Right hindlimb (tissue), 1 donor: ENCODE measurements around the gene PAIP2B.

Experiments
- DNase-seq: peaks from one replicate; pipeline ENCODE4 v3.0.0-alpha.2; 2018

The PAIP2B gene

DNA sequence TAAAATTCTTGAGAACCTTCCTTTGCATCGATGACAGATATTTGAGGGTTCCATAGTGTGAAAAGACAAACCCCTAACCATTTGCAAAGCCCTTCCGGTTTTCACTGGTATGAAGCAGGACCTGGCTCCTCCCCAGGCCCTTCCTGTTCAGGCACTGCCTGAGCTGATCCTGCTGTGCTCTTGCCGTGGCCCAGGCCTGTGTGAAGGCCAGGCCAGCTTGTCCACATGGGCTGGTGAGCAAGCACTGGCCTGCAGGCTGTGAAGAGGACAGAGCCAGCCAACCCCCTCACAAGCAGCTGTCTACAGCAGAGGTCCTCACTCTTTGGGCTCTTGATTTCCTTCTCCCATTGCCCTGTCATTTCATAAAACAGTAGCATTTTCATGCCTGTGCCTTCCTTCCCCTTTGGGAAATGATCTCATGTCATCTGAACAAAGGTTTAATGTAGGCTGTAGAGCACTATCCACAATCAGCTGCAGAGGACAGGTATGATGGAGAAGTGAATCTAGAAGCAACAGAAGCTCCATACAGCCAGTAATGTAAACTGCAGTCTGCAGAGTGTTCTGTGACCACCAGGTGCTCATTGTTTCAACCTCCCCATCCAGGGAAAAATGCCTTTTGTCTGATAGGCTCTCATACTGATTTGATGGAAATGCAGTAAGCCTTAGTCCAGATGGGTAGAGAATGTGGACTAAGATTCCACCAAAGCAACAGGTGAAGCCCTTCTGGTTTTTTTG is 76.7 kb downstream of the PAIP2B start:
- DNase-seq: no peak

DNA sequence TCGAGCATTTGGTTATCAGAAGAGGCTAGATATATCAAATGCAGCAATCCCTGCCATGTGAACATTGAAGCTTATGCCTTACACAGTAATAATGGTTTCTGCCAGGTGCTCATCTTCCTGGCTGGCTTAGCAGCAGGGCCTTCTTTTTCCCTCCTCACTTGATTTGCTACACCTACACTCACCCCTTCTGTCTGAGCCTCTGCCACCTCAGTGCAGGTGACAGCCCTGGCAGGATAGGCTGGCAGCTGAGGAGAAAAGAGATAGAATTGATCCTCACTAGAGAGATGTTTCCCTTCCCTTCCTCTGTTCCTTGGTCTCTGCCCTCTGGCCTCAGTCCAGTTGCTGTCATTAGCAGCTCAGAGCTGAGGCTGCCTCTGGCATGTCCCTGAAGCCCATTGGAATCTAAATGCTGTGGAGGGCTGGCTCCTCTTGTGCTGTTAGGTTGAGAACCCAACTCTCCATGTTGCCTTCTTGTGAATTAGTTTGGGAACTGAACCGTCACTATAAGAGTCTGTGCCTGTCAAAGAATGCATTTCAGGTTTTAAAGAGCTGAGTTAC is 78.3 kb downstream of the PAIP2B start:
- DNase-seq: no peak

DNA sequence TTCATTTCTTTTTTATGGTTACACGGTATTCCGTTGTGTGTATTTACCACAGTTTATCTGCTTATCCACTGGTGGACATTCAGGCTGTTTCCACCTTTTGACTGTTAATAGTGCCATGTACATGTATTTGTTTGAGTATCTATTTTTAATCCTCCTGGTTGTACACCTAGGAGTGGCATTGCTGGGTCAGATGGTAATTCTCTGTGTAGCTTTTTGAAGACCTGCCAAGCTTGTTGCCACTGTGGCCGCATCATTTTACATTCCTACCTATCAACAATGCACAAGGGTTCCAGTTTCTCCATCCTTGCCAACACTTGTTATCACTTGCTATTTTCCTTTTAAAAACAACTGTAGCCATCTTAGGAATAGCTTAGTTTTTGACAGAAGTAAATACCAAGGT is 83.1 kb downstream of the PAIP2B start:
- DNase-seq: no peak

DNA sequence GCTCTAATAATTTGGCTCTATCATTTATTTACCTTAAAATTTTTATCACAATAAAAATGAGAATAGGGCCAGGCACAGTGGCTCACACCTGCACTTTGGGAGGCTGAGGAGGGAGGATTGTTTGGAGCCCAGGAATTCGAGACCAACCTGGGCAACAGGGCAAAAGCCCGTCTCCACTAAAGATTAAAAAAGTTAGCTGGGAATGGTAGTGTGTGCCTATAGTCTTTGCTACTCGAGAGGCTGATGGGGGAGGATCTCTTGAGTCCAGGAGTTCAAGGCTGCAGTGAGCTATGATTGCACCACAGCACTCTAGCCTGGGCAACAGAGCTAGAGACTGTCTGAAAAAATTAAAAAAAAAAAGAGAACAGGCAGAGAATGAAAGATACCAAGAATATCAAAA is 90.7 kb downstream of the PAIP2B start:
- no peak for DNase-seq

DNA sequence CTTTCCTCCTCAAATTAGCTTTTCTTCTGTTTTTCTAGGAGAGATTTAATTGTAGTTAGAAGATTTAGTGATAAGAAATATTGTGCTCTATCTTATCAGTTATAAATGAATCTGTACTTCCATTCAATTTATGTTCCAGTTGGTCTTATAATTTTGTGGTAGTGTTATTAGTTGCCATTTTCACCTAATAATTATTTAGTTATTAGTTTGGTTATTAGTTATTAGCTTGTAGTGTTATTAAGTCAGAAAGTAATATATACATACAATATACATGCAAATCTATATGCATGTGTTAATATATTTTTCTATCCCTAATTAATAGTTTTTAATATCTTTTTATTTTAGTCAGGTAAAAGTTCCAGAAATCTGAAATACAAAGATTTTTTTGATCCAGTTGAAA is 93.3 kb downstream of the PAIP2B start:
- DNase-seq: no peak
